Ecto neural progenitor cell (in vitro differentiated cells): ENCODE data around the gene PRKAR1B.
"Not testable (repeated sequence)": the region's sequence is repeated elsewhere in the genome, so short reads cannot be mapped to it uniquely, and the experiment has no call there.

Source experiments
- DNase-seq: peaks from one replicate; pipeline ENCODE4 v3.0.0-alpha.2; 2018; ENCODE audit warnings: low spot score

Gene PRKAR1B

DNA sequence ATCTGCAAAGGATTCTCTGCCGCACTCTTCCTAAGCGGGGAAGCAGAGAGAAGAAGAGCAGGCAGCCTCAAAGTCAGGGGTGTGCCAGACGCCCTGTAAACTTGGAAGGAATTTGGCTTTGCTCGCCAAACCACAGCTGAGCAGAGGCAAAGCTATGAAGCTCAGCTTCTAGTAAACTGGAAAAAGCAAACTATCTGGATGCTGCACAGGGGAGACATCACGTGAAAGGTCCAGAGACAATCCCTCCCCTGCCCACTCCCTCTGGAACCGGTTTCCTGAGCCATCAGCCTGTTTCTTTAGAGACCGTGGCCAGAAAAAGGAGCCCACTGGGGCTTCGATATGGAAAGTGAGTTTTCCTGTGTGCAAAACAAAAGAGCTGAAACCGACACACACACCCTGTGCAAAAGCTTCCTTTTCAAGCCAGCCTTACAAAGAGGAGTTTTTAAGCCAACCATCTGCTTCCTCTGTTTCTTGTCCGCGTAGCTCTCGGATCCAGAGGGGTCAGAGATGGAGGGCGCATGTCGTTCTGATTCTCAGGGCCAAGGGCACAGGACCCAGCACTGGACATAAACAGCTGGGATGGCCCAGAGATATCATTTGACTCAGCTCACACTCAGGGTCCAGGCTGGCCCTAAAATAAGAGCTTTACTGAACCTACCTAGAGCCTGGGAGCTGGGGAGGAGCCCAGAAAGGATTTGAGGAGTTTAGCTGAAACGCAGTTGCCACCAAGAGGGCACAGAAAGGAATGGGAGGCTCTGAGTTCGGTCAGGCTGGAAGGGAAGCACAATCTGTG is 58.7 kb downstream of the PRKAR1B start:
- DNase-seq = no peak

DNA sequence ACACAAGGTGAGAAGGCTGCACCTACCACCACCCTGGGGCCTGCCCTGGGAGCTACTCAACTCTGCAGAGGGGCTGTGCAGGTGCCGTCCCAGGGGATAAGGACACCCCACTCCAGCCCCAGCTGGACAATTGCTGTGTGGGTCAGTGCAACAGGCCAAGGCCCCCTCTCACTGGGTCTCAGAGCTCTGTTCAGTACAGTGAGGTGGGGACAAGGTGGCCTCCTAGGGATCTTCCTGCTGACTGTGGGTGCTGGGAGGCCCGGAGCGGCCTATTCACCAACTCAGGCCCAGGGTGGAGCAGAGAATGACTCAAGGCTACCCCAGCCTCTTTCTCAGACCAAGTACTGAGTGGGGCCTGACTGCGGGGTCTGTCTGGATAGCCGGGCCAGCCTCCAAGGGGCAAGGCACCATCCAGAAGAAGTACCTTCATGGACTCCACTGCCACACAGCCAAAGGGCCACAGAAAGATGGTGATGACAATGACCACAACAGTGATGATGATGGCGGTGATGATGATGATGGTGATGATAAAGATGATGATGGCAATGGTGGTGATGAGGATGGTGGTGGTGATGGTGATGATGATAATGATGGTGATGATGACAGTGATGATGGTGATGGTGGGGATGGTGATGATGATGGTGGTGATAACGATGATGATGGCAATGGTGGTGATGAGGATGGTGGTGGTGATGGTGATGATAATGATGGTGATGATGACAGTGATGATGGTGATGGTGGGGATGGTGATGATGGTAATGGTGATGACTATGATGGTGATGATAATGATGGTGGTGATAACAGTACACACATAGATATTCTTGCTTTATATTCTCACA is 60.4 kb downstream of the PRKAR1B start:
- DNase-seq = no peak

GRCh38 chr7:665736-666453 is 61.2 kb downstream of the PRKAR1B start:
- DNase-seq = no peak

- no peak for DNase-seq
Measured at GRCh38 chr7:664997-665735, 61.9 kb downstream of the PRKAR1B start.

DNA sequence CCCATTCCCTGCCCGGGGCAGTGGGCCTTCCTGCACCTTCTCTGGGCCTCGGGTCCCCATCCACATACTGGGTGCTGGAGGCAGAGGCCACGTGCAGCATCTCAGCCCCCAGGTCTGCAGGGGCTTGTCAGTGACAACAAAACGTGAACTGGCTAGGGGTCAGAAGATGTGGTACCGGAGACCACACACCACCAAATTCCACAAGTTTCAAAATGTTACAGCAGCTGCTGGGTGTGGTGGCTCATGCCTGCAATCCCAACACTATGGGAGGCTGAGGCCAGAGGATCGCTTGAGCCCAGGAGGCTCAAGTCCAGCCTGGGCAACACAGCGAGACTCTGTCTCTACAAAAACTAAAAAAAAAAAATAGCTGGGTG is 62.7 kb downstream of the PRKAR1B start:
- no peak for DNase-seq

DNA sequence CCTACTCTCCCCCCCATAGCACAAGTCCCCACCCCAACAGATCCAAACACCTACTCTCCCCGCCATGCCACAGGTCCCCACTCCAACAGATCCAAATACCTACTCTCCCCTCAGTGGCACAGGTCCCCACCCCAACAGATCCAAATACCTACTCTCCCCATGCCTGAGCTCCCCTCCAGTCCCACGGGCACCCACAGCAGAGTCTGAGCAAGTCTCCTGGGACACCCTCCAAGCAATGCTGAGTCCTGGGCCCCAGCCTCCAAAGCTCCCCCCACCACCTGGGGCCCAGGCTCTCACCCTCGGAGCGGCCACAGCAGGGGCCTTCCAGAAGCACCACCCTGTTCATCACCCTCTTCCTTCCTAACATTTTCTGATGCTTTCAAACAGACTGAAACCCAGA is 64.5 kb downstream of the PRKAR1B start:
- no peak for DNase-seq

DNA sequence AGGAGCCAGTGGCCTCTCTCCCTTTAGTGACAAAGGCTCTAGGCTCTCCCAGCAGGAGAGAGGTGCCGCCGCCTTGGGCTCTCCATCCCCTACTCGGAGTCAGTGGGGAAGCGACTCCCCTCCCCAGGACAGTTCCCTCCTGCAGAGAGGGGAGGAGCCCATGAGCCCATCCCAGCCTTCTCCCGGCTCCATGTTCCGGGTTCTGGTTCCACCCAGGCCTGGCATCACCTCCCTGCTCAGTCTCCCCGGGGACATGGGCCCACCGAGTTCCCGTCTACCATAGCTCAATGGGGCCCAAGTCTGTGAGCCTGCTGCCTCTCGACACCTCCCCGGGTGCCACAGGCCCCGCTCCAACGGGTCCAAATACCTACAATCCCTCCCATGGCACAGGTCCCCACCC is 67.1 kb downstream of the PRKAR1B start:
- no peak for DNase-seq

GRCh38 chr7:659306-659847 is 67.7 kb downstream of the PRKAR1B start:
- DNase-seq = no peak

DNA sequence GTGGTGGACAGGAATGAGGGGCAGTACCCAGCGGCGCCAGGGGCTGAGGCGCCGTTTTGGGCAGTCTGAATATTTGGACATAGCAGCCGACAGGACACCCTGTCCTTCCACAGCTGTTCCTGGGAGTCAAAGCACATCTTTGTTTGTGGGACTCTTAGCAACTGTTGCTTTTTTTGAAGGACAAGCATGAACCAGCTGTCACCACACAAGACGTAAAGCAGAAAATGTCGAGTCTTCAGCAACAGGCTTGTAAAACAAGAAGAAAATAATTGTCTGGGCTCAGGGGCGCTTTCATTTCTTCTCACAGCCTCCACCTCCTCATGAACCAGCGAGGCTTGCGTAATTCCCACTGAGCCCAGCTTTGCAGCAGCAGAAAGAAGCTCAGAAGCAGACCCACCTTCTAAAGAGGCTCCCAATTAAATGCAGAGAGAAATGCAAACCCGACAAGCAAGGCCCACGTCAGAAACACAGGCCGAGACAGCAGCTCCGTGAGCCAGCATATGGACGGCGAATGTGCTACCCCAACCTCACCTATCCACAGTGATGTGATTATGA is 69.4 kb downstream of the PRKAR1B start:
- DNase-seq = no peak

DNA sequence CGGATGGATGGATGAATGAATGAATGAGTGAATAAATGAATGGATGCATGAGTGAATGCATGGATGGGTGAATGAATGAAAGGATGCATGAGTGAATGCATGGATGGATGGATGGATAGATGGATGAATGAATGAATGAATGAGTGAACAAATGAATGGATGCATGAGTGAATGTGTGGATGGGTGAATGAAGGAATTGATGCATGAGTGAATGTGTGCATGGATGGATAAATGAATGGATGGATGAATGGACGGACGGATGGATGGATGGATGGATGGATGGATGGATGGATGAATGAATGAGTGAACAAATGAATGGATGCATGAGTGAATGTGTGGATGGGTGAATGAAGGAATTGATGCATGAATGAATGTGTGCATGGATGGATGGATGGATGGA is 70.1 kb downstream of the PRKAR1B start:
- not testable (repeated sequence) for DNase-seq

- no peak for DNase-seq
Measured at GRCh38 chr7:655758-656157, 71.3 kb downstream of the PRKAR1B start.

- DNase-seq = no peak
Measured at GRCh38 chr7:653829-654764, 73.0 kb downstream of the PRKAR1B start.

DNA sequence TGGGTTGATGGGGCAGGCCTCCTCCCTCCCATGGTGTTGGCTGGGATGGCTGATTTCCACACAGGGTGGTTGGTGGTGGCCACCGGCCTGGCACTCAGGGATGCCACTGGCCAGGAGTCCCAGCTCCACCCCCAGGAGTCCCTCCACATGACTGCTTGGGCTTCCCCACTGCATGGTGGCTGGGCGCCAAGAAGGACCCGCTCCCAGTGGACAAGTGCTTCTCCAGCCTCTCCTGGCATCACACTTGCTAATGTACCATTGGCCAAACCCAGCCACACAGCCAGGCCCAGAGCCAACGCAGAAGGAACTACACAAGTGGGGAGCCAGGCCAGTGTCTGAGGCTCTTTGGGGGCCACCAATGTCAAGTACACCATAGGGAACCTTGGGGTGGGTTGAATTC is 74.2 kb downstream of the PRKAR1B start:
- DNase-seq = no peak

GRCh38 chr7:652167-652566 is 74.9 kb downstream of the PRKAR1B start:
- DNase-seq = not testable (repeated sequence)

DNA sequence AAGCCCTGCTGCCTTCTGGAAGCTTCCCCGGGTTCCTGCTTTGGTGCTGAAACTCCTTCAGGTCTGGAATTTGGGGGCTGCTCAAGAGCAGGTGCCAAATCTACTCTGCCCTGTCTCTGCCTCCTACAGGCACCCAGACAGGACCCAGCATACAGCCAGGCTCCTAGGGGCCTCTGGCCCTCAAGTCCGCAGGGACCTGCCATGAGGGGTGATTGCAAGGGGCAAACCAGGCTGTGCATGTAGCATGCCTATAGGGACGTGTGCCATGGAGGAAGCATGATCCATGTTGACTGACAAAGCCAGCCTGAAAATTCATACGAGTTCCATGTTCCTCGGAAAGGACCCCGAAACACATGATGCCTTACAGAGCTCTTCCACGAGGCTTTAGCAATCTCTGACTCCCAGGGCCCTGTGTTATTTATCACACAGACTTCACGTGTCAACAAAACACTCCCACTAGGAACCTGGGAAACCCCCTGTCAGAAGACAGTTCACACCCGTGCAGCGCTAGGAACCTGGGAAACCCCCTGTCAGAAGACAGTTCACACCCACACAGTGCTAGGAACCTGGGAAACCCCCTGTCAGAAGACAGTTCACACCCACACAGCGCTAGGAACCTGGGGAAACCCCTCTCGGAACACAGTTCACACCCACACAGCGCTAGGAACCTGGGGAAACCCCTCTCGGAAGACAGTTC is 75.9 kb downstream of the PRKAR1B start:
- no peak for DNase-seq

DNA sequence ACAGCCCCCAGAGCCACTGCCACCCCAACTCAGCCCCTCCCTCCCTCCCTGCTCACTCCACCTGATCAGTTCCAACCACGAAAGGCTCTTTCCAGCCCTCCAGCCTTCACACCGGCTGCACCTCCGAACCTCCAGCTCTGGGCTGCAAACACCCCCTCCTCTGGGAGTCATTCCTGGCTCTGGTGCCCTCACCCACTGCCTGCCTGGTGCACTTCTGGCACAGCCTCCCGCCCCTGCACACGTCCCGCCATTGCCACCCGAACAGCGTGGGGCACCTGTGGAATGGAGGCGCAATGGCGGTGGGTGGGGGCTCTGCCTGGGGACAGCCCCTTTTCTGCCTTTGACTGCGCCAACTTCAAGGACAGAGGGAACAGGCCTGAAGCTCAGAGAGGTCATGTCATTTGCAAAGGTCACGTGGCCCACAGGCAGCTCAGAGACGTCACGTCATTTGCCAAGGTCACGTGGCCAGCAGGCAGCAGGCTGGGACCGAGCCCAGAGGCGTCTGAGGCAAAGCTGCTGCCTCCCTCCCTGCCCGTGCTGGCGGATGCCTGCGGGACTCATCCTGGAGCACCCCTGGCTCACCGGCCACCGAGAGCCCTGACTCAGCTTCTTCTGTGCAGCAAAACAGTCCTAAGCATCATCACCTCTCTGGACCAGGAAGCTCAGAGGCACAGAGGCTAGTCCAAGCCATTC is 76.6 kb downstream of the PRKAR1B start:
- no peak for DNase-seq

DNA sequence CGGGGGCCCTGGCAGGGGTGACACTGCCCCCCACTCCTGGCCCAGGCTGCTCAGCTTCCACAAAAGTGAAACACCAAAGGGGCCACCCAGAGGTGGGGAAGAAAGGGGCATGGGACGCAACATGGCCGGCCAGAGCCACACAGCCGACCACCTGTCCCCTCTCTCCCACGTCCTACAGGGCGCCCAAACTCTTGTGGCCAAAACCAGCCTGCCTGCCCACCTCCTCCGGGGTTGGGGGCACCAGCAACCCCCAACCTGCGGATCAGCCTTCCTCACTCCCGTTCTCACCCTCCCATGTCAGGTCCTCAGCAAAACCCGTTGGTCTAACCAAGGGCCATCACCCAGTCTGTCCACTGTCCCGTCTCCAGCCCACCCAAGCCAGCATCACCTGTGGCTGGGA is 80.1 kb downstream of the PRKAR1B start:
- DNase-seq = no peak

DNA sequence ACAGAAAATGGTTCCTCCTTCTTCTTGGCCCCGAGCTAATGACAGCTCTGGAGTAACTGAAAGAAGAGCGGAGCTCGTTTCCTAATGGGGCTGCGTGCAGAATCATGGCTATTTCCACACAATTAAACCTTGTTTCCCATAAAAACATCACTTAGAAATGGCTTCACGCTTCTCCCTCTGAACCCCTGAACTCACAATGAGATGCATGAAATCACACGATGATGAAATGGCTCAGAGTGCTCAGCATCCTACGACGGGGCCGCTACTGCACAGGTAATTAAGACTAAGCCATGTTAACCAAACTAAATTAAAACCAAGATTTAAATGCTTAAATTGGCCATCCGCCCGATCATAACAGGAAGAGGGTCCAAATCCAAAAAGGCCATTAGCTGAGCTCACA is 80.6 kb downstream of the PRKAR1B start:
- no peak for DNase-seq

DNA sequence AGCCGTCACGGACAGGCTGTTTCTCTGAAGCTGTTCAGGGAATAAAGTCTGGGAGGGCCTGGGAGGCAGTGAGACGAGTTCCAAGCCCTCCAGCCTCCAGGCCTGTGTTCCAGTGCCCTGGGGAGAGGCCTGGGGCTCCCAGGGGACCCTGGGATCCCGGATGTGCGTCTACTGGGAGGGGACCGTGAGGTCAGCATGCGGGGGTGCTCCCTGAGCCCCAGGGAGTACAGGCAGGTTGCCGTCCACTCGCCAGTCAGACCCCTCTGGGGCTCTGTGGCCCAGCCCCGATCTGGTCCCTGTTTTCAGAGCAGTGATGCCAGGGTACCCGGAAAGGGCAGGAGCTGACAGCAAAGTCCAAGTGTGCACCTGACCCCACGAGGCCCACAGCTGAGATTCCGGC is 81.5 kb downstream of the PRKAR1B start:
- DNase-seq = no peak
